ENCODE results near the gene SDSL. TPM values are rescaled to one million over a fixed set of nuclear protein-coding genes. Genes with fewer than 3 reads are reported as not detected.

Gene SDSL
- total RNA-seq, 1 experiment from 2014 or later: 0.46 TPM

- no peak overlapping the region for H3K27ac Mint-ChIP-seq
- no peak overlapping the region for H2BK5ac ChIP-seq (ENCODE audit: insufficient read length, low read length)
- no peak overlapping the region for H2AK5ac ChIP-seq (ENCODE audit: insufficient read length, low read length)
- H3K27me3 Mint-ChIP-seq (ENCODE audit: low read depth): no peaks in the 10 kb centered on the region
- TF ChIP-seq, protein P1, sequence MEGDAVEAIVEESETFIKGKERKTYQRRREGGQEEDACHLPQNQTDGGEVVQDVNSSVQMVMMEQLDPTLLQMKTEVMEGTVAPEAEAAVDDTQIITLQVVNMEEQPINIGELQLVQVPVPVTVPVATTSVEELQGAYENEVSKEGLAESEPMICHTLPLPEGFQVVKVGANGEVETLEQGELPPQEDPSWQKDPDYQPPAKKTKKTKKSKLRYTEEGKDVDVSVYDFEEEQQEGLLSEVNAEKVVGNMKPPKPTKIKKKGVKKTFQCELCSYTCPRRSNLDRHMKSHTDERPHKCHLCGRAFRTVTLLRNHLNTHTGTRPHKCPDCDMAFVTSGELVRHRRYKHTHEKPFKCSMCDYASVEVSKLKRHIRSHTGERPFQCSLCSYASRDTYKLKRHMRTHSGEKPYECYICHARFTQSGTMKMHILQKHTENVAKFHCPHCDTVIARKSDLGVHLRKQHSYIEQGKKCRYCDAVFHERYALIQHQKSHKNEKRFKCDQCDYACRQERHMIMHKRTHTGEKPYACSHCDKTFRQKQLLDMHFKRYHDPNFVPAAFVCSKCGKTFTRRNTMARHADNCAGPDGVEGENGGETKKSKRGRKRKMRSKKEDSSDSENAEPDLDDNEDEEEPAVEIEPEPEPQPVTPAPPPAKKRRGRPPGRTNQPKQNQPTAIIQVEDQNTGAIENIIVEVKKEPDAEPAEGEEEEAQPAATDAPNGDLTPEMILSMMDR (conservative IDR thresholded peaks at IDR 0.05): no peak
- H3K9me3 Mint-ChIP-seq: no peaks in the 10 kb centered on the region
- no peak overlapping the region for H3K4me2 ChIP-seq (ENCODE audit: insufficient read depth, insufficient read length, low read length)
- H4K91ac ChIP-seq (ENCODE audit: insufficient read length, low read depth, low read length): no peak overlapping the region
- H3K79me1 ChIP-seq (ENCODE audit: insufficient read depth, low read depth, low read length, poor library complexity, severe bottlenecking): no peaks in the 10 kb centered on the region
- H3K9me3 ChIP-seq (ENCODE audit: control insufficient read depth, low read depth, low read length): no peaks in the 10 kb centered on the region
- no peak overlapping the region for H3K23ac ChIP-seq (ENCODE audit: insufficient read length, low read depth, low read length)
- no peak overlapping the region for H2BK20ac ChIP-seq (ENCODE audit: low read depth, low read length, poor library complexity, severe bottlenecking)
- no peak overlapping the region for H3K9ac ChIP-seq (ENCODE audit: extremely low read depth, insufficient read length, low read length)
- no peak overlapping the region for H4K8ac ChIP-seq (replicated peaks; ENCODE audit: insufficient read length, low read depth, low read length)
- no peaks in the 10 kb centered on the region for H3K23me2 ChIP-seq (ENCODE audit: insufficient read length, low read depth, low read length, poor library complexity, severe bottlenecking)
- no peak overlapping the region for H3K4ac ChIP-seq (ENCODE audit: low read depth, low read length)
- no peak overlapping the region for H3T11ph ChIP-seq (ENCODE audit: low read length)
- no peak overlapping the region for H2BK12ac ChIP-seq (ENCODE audit: insufficient read length, low read depth, low read length)
- DNase-seq: no peak
- no peak overlapping the region for H2BK120ac ChIP-seq (ENCODE audit: low read depth, low read length, poor library complexity, severe bottlenecking)
- H2BK15ac ChIP-seq (ENCODE audit: low read depth, low read length): no peak overlapping the region
- H4K5ac ChIP-seq (ENCODE audit: insufficient read length, low read depth, low read length): no peak overlapping the region
- no peaks in the 10 kb centered on the region for H4K20me1 ChIP-seq (ENCODE audit: control insufficient read depth, insufficient read depth, insufficient read length)
- no peaks in the 10 kb centered on the region for H3K27me3 ChIP-seq (ENCODE audit: insufficient read depth, low read length)
- H3K18ac ChIP-seq (ENCODE audit: insufficient read length, low read depth, low read length): no peak overlapping the region
- H3K79me2 ChIP-seq (ENCODE audit: insufficient read depth, low read length): no peaks in the 10 kb centered on the region
- H3K14ac ChIP-seq (ENCODE audit: insufficient read depth, low read length): no peak overlapping the region
- H3K4me3 Mint-ChIP-seq: no peak overlapping the region; a peak in 1 of 5 replicates
- H3K56ac ChIP-seq (ENCODE audit: insufficient read length, low read depth, low read length): no peak overlapping the region
- no peak overlapping the region for H3K27ac ChIP-seq (ENCODE audit: insufficient read length, low read depth, low read length)
- 0 out of 4 replicates have a peak, but pooled peaks cover 0 to under 1% of the 10 kb centered on the region in 2 experiments for H3K4me1 Mint-ChIP-seq
- no peaks in the 10 kb centered on the region for H3K4me1 ChIP-seq (ENCODE audit: insufficient read depth, low read length)
- WGBS (ENCODE audit: extremely low coverage, insufficient read length, low lambda C conversion rate): 100% methylated on average over 2 of the region's 3 CpGs
- peaks cover 12 to 39% (median 36%) of the 10 kb centered on the region in 3 experiments; a peak in 6 of 7 replicates for H3K36me3 Mint-ChIP-seq (ENCODE audit: insufficient read depth in 1 of 3, low read depth in 3 of 3)
- H2AFZ ChIP-seq (ENCODE audit: low read length): no peak overlapping the region
Observed at GRCh38 chr12:113373440-113373839, 48.7 kb upstream of the SDSL start.
